HAP-1 (cell line): ENCODE measurements around the gene POLR2E.
"Not testable (repeated sequence)": the region's sequence is repeated elsewhere in the genome, so short reads cannot be mapped to it uniquely, and the experiment has no call there.

Source experiments
- DNase-seq, 2 experiments: peaks; one replicate each; pipeline ENCODE4 v3.0.0-alpha.2; 2016 to 2020; ENCODE audit warnings: low spot score in 2 of 2
- H3K27me3 ChIP-seq: fragments of 250-450 bp; sonication (Bioruptor Pico); 2 replicates; pipeline ENCODE4 v1.5.1; 2020; ENCODE audit warnings: low read depth, mild to moderate bottlenecking, moderate library complexity
- H3K36me3 ChIP-seq: fragments of 250-450 bp; sonication (Bioruptor Pico); replicated peaks from 2 replicates; pipeline ENCODE4 v1.5.1; 2020; ENCODE audit warnings: mild to moderate bottlenecking
- H3K4me1 ChIP-seq: fragments of 250-450 bp; sonication (Bioruptor Pico); 2 replicates; pipeline ENCODE4 v1.5.1; 2020; ENCODE audit warnings: mild to moderate bottlenecking
- H3K4me3 ChIP-seq: fragments of 250-450 bp; sonication (Bioruptor Pico); 2 replicates; pipeline ENCODE4 v1.5.1; 2020; ENCODE audit warnings: mild to moderate bottlenecking, moderate library complexity
- H3K9me3 ChIP-seq: fragments of 250-450 bp; sonication (Bioruptor Pico); 2 replicates; pipeline ENCODE4 v1.5.1; 2020; ENCODE audit warnings: mild to moderate bottlenecking, moderate library complexity
- in situ Hi-C: fragments of 300-500 bp; cut with MboI; formaldehyde crosslinking; loops from 3 replicates; pipeline ENCODE4 v1.14.3; 2020; ENCODE audit warnings: low sequenced_read_pairs, inconsistent platforms, mixed read lengths

POLR2E gene

DNA sequence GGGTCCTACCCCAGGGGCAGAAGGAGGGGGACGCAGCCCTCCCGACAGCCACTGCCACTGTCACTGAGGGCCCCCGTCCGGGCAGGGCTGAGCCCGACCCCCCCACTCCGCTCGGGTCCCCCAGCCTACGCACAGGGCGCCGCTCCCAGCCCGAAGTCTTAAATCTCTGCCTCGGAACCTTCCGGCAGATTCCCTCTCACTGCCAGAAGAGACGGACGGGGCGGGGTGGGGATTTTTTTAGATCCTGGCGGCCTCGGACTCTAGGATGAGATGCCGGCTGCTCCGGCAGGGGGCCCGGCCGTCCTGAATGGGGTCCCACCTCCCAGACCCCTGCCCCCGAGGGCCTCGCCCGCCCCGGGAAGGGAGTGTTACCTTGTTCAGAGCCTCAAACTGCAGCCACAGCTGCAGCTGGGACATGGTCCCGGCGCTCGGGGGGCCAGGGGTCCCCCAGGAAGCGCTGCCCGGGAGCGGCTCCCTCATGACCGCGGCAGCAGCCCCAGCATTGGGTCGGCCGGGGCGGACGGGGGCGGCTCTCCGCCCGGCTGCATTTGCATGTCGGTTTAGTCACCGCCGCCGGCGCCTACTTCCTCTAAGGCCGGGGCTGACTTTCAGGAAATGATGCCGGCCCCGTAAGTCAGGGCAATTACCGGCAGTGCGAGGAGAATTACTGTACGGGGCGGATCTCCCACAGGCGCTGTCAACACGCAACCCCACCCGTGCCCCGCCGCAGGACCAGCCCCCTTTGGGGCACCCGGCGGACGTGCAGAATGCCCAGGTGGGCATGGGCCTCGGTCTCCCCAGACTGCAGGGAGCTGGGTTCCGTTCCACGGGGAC lies 36.8 kb upstream of the POLR2E start:
- in situ Hi-C loops, result no loop called here
- Histone ChIP-seq H3K36me3 (peaks cover 3% of the 10 kb centered on the region; the same call in 1 of the 2 replicates), H3K4me1 (no peaks in the 10 kb centered on the region), H3K27me3 (no peaks in the 10 kb centered on the region), H3K4me3 (no peak overlapping the region), H3K9me3 (no peaks in the 10 kb centered on the region)
- DNase-seq, result no peak

DNA sequence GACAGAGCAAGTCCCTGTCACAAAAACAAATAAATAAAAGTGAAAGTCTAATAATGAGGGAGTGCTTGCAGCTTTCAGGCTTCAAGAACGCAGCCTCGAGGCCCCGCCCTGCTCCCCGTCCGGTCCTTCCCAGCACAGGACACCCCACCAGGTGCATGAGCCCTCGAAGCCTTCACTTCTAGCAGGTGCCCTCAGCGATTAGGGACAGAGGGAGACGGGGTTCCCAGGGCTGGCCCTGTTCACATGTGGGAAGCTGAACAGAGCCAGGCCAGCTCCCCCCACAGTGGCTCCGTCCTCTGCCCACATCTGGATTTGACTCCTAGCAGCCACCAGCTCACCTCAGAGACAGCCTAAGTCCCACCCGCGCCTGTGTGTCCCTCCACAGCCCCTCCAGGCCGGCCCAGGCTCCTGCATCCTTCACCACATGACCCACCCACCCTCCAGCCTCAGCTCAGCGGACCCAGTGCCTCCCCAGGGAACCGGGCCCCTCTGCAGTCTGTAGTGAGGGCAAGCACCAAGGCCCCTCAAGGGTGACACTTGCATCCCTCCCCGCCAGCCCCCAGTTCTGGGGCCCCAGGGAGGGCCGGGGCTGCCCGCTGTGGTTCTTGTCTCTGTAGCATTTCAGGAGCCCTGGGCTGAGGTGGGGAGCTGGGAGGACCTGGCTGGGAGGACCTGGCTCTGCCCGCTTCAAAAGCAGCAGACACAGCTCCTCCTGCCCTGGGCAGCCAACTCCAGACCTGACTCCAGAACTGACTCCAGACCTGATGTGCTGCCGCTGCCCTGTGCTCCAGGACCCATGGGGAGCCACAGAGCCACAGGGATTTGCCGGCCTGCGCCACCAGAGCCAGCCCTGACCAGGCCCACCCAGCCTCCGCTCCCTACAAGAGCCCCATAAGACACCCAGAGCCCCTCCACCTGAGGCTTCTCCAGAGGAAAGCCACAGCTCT lies 35.9 kb upstream of the POLR2E start:
- Histone ChIP-seq H3K27me3 (no peaks in the 10 kb centered on the region), H3K9me3 (no peaks in the 10 kb centered on the region), H3K4me1 (no peaks in the 10 kb centered on the region), H3K36me3 (peaks cover 3% of the 10 kb centered on the region; the same call in 1 of the 2 replicates), H3K4me3 (no peak overlapping the region)
- no peak for DNase-seq
- in situ Hi-C loops, result no loop called here

DNA sequence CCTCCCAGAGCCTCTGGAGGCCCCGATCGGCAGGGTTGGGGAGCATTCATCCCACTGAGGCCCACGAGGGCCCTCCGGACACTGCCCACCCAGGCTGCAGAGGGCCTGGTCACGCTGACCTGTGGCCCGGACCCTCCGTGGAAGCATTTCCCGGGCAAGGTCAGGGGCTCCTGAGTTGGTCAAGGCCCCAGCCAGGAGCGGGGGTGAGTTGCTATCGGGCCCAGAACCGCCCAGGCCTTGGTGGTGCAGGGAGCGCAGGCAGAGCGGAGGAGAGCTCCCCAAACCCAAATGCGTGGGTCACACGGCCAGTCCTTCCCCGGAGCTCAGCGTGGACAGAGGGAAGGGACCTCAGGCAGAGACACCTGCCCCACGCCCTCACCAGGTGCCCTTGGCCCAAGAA lies 34.4 kb upstream of the POLR2E start:
- Histone ChIP-seq H3K9me3 (no peaks in the 10 kb centered on the region), H3K36me3 (peaks cover 3% of the 10 kb centered on the region; the same call in 1 of the 2 replicates), H3K4me1 (no peaks in the 10 kb centered on the region), H3K27me3 (no peaks in the 10 kb centered on the region), H3K4me3 (no peak overlapping the region)
- in situ Hi-C loops, result no loop called here
- no peak for DNase-seq

DNA sequence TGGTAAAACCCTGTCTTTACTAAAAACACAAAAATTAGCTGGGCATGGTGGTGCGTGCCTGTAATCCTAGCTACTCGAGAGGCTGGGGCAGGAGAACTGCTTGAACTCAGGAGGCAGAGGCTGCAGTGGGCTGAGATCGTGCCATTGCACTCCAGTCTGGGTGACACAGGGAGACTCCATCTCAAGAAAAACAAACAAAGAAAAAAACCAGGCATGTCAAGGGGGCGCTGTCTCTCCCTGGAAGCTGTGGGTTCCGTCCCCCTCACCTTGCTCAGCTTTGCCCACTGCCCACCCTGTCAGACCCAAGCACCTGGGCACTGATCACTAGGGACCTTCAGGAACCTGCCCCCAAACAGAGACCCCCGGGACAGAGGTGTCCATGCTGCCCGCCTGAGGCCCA lies 33.9 kb upstream of the POLR2E start:
- H3K4me3 ChIP-seq, H3K36me3 ChIP-seq, H3K27me3 ChIP-seq, DNase-seq, in situ Hi-C loops, H3K4me1 ChIP-seq, H3K9me3 ChIP-seq: not testable (repeated sequence)

DNA sequence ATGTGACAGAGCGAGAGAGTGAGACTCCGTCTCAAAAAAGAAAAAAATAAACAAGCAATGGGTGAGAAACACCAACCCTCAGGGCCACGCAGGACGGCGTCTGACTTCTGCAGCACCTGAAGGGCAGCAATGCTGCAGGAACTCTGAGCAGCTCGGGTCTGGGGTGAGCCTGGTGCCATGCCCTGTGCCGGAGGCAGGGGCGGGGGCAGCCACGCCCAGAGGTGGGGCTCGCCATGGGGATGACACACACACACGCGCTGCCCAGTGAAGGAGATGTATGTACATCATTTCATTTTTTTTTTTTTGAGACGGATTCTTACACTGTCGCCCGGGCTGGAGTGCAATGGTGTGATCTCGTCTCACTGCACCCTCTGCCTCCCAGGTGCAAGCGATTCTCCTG lies 32.9 kb upstream of the POLR2E start:
- Histone ChIP-seq H3K27me3 (no peaks in the 10 kb centered on the region), H3K9me3 (no peaks in the 10 kb centered on the region), H3K4me3 (no peak overlapping the region), H3K4me1 (no peaks in the 10 kb centered on the region), H3K36me3 (peaks cover 7% of the 10 kb centered on the region)
- no peak for DNase-seq
- in situ Hi-C loops, result no loop called here

DNA sequence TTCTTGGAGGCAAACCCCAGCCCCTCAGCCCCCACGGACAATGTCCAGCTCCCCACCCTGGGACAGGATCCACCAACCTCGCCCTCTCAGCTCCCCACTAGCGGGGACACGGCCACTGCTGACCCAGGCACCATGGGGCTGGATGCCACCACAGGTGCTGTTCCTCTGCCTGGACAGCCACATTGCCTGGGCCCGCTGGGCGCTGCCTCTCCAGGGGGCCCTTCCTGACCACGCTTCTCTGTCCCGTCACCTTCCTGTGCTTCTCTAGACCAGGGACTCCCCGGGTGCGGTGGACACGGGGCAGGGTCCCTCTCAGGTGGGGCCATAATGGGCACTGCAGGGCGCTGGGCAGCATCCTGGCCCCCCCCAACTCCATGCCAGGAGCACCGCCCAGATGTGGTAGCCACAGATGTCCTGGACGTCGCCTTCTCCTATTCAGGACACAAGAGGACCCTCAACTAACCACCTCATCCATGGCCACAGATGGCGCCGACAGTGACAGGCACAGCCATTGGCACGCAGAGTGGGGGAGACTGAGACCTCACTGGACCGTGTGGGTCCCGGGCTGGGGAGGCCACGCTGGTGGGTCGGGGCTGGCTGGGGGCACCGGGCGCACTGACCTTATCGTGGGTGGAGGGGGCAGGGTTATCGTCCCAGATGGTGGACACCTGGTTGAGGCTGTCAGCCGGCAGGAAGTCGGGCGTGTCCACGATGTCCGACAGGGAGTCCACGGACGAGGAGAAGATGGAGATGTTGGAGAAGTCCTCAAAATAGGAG lies 32.0 kb upstream of the POLR2E start:
- Histone ChIP-seq H3K4me1 (no peaks in the 10 kb centered on the region), H3K36me3 (peaks cover 11% of the 10 kb centered on the region), H3K4me3 (no peak overlapping the region), H3K9me3 (no peaks in the 10 kb centered on the region), H3K27me3 (no peaks in the 10 kb centered on the region)
- DNase-seq, result no peak
- in situ Hi-C loops, result no loop called here

DNA sequence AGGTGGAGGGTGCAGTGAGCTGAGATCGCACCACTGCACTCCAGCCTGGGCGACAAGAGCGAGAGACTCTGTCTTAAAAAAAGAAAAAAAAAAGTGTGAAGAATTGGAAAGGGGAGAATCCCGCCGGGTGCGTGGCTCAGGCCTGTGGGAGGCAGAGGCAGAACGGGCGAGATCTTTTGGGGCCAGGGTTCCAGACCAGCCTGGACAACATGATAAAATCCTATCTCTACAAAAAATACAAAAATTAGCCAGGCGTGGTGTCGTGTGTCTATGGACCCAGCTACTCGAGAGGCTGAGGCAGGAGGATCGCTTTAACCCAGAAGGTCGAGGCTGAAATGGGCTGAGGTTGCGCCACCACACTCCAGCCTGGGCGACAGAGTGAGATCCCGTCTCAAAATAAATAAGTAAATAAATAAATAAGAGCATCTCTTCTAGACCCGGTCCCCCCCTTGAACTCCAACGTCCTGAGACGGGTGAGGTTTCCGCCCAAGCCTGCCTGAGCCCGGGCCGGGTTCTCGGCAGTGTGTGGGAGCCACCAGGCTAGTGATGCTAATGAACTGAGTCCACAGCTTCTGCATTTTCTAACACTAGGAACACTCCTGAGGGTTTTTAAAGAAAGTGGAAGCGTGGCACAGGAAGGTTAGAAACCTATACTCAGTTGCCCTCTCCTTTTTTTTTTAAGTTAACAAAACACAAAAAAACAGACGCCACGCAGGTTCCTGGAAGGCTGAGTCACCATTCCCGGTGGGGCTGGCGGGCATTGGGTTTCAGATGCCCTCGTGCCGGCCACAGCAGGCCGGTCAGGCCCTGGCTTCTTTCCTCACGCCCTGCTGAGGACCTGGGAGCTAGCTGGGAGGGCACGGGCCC lies 30.7 kb upstream of the POLR2E start:
- H3K9me3 ChIP-seq, result no peaks in the 10 kb centered on the region
- no peak overlapping the region for H3K4me3 ChIP-seq
- no peaks in the 10 kb centered on the region for H3K27me3 ChIP-seq
- in situ Hi-C loops, result no loop called here
- DNase-seq, result no peak
- no peaks in the 10 kb centered on the region for H3K4me1 ChIP-seq
- H3K36me3 ChIP-seq, result peaks cover 17% of the 10 kb centered on the region

DNA sequence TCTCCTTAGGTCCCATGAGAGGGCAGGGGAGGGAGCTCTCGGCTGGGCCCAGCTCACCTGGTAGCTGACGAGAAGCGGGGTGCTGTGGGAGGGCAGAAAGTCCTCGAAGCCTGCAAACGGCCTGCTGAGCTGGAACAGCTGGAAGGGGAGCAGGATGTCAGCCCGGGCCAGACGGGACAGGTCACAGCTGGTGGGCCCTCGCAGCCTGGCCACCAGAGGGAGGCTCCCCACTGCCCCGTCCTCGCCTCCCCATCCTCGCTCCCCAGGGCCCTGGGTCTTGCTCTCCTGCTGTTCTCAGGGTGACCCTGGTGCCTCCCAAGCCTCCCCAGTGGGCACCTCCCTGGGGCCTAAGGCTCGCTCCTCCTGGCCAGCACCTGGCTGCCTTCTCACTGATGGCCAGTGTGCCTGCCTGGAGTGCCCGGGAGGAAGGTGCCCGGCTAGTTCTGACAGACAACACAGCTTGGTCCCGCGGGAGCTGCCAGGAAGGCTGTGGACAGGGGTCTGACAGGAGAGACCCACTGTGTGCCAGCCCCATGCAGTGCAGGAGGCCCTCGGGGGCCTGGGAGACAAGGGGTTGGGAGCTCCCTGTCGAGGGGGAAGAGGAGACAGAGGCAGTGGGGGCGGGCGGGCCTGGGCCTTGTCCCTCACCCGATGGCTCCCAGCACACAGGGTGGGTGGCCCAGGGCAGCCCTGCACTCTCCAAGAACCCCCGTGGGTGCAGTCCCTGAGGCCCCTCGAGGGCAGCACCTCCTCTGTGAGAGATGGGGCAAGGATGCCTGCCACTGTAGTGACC lies 28.9 kb upstream of the POLR2E start:
- Histone ChIP-seq H3K4me1 (no peaks in the 10 kb centered on the region), H3K27me3 (no peaks in the 10 kb centered on the region), H3K36me3 (peaks cover 17% of the 10 kb centered on the region), H3K9me3 (no peaks in the 10 kb centered on the region), H3K4me3 (no peak overlapping the region)
- no peak for DNase-seq
- in situ Hi-C loops, result no loop called here

DNA sequence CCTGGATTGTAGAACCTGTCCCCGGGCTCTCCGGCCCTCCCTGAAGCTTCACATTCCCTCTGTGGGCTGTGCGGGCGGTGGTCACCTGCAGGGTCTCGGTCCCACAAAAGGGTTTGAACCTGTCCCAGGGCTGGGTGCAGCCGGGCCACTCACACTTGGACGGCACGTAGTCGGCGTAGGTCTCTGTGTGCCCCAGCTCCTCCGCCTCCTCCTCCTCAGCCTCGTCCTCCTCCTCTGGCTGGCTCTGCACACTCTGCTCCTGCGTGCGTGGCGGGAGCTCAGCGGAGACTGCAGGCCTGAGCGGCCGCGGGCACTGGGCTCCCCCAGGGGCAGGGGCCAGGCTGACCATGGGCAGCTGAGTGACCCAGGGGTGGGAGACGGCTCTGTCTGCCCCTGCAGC lies 28.2 kb upstream of the POLR2E start:
- no peaks in the 10 kb centered on the region for H3K9me3 ChIP-seq
- no peaks in the 10 kb centered on the region for H3K4me1 ChIP-seq
- H3K27me3 ChIP-seq, result no peaks in the 10 kb centered on the region
- in situ Hi-C loops, result no loop called here
- DNase-seq, result no peak
- H3K4me3 ChIP-seq, result no peak overlapping the region
- H3K36me3 ChIP-seq, result peaks cover 17% of the 10 kb centered on the region

DNA sequence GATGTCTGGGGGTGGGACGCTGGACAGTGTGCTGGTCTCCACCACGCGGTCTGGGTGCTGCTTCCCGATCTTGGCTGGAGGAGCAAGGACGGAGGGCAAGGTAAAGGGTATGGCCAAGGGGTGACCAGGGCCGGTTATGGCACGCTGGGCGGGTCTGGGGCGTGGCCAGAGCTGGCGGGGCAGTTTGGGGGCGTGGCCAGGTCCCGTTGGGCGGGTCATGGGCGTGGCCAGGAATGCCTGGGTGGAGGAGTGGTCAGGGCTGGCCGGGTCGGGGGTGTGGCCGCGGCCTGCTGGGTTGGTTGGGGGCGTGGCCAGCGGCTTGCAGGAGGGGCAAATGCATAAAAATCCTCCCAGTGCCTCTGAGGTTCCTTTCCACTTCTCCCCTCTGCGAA lies 27.8 kb upstream of the POLR2E start:
- H3K4me1 ChIP-seq, result no peaks in the 10 kb centered on the region
- H3K27me3 ChIP-seq, result no peaks in the 10 kb centered on the region
- in situ Hi-C loops, result no loop called here
- H3K4me3 ChIP-seq, result no peak overlapping the region
- DNase-seq, result peak; percentile 49 to 92
- no peaks in the 10 kb centered on the region for H3K9me3 ChIP-seq
- peaks cover 17% of the 10 kb centered on the region for H3K36me3 ChIP-seq

DNA sequence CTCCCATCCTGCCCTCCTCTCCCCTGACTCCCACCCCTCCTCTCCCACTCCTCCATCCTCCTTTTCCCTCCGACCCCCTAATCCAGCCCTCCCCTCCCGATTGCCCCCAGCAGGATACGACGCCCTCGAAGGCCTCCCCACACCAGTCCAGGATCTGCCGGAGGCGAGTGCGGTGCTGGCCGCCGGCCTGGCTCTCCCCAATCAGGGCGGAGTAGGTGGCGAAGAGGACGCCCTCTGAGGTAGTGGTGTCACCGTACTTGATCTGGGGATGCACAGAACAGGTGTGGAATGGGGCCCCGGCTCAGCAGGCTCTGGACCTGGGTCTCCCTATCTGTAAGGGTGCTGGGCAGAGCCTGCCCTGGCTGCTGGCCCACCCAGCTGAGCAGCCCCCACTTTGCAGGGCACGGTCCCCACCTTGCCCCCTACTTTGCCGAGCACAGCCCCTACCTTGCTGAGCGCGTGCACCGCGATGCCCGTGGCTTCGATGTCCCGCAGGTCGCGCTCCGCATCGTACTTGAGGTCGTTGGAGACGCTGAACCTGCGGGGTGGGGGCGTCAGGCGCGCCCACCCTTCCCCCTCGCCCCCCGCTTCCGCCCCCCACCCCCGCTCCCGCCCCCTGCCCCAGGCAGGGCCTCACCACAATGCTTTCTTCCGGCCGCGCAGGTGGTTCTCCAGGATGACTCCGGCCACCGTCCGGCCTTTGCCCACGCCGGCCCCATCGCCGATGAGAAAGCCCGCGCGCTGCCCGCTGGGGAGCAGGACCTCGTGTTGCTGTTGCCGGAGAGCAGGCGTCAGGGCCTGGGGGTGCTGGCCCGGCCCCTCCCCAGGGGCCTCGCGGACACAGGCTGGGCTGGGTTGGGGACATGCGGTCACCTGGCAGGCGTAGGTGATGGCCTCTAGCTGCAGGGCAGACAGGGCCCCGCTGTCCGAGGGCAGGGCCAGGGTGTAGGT lies 27.1 kb upstream of the POLR2E start:
- H3K36me3 ChIP-seq, result peaks cover 15% of the 10 kb centered on the region
- DNase-seq, result no peak
- no peak overlapping the region for H3K4me3 ChIP-seq
- in situ Hi-C loops, result no loop called here
- no peaks in the 10 kb centered on the region for H3K9me3 ChIP-seq
- H3K27me3 ChIP-seq, result no peaks in the 10 kb centered on the region
- no peaks in the 10 kb centered on the region for H3K4me1 ChIP-seq
